Fibroblast of lung (primary cell): ENCODE data around the gene RAB30. TPM values are rescaled to one million over a fixed set of nuclear protein-coding genes. Genes with fewer than 3 reads are reported as not detected.

ENCODE experiments used
- DNase-seq, 2 donors: peaks; one replicate each; pipeline versions ENCODE4 v3.0.0 to v3.0.0-alpha.2; 2010; ENCODE audit warnings: low read depth in 2 of 2
- H2AFZ ChIP-seq: 2 replicates; pipeline ENCODE4 v1.5.1; 2012; ENCODE audit warnings: low read length, control low read depth, inconsistent platforms
- H3K27ac ChIP-seq: 2 replicates; pipeline ENCODE4 v1.5.1; 2011; ENCODE audit warnings: low read length, control low read depth; ENCODE audit not compliant: insufficient read depth
- H3K27me3 ChIP-seq: 2 replicates; pipeline ENCODE4 v1.5.1; 2011; ENCODE audit warnings: mild to moderate bottlenecking, low read length; ENCODE audit not compliant: control insufficient read depth, insufficient read depth
- H3K36me3 ChIP-seq: 2 replicates; pipeline ENCODE4 v1.5.1; 2011; ENCODE audit warnings: low read length; ENCODE audit not compliant: control insufficient read depth, insufficient read depth
- H3K4me1 ChIP-seq: 2 replicates; pipeline ENCODE4 v1.5.1; 2011; ENCODE audit warnings: low read length; ENCODE audit not compliant: control insufficient read depth, insufficient read depth; ENCODE audit errors: extremely low read depth
- H3K4me2 ChIP-seq: 2 replicates; pipeline ENCODE4 v1.5.1; 2011; ENCODE audit warnings: low read length, control low read depth; ENCODE audit not compliant: insufficient read depth; ENCODE audit errors: extremely low read depth
- H3K4me3 ChIP-seq, 4 experiments: fragments of 200-600 bp in 1 of 4; sonication (generic) in 1 of 4; replicated peaks in 1 of 4; 2 replicates each; pipeline ENCODE4 v1.5.1; 2011 to 2016; ENCODE audit warnings: low read length in 4 of 4, low read depth in 3 of 4, mild to moderate bottlenecking in 3 of 4, control low read depth in 2 of 4, inconsistent platforms in 1 of 4, mixed read lengths in 1 of 4; ENCODE audit not compliant: insufficient read depth in 1 of 4; ENCODE audit errors: control extremely low read depth in 1 of 4
- H3K79me2 ChIP-seq: 2 replicates; pipeline ENCODE4 v1.5.1; 2012; ENCODE audit warnings: mild to moderate bottlenecking, low read length, inconsistent platforms; ENCODE audit not compliant: control insufficient read depth, insufficient read depth
- H3K9ac ChIP-seq: 2 replicates; pipeline ENCODE4 v1.5.1; 2011; ENCODE audit warnings: mild to moderate bottlenecking, low read length, control low read depth; ENCODE audit not compliant: insufficient read depth
- H3K9me3 ChIP-seq: 2 replicates; pipeline ENCODE4 v1.5.1; 2012; ENCODE audit warnings: low read depth, low read length; ENCODE audit not compliant: control insufficient read depth, insufficient read depth
- H4K20me1 ChIP-seq: 2 replicates; pipeline ENCODE4 v1.5.1; 2011; ENCODE audit warnings: low read length; ENCODE audit not compliant: control insufficient read depth, insufficient read depth; ENCODE audit errors: extremely low read depth
- EZH2 ChIP-seq: IDR thresholded peaks from 2 replicates; pipeline ENCODE4 v1.5.1; 2012; ENCODE audit warnings: low read length, control low read depth, mild to moderate bottlenecking; ENCODE audit errors: missing control alignments
- polyA plus RNA-seq, 2 donors: library from polyadenylated mRNA; depleted of rRNA in 1 of 2; stranded (reverse) in 1 of 2; unstranded in 1 of 2; fragments of >200 nt; gene quantifications; 2 replicates each; pipeline ENCODE4 v1.2.1, GENCODE V29; 2011 to 2012; ENCODE audit warnings: missing spikeins in 1 of 2
- total RNA-seq: library from RNA; depleted of rRNA; stranded (reverse); fragments of >200 nt; gene quantifications from 2 replicates; pipeline ENCODE4 v1.2.1, GENCODE V29; 2014
- TF ChIP-seq, protein P1 (sequence below), 2 donors: IDR thresholded peaks in 1 of 2; conservative IDR thresholded peaks in 1 of 2; 1 replicate in 1 of 2; 2 replicates in 1 of 2; pipeline ENCODE4 v1.5.1; 2011 to 2012; ENCODE audit warnings: low read length in 2 of 2, control low read depth in 1 of 2, inconsistent platforms in 1 of 2, low read depth in 1 of 2, mild to moderate bottlenecking in 1 of 2

RAB30 gene
- total and polyA plus RNA-seq, 2 donors (not counting 1 experiment from before 2014, with no cell fraction given): 33.9 to 45.2 TPM

GRCh38 chr11:83102834-83103233, 31.1 kb upstream of the RAB30 start:
- Histone ChIP-seq H3K4me1 (no peaks in the 10 kb centered on the region), H3K79me2 (no peaks in the 10 kb centered on the region), H2AFZ (no peak overlapping the region), H3K4me3 (no peak overlapping the region), H3K9me3 (no peaks in the 10 kb centered on the region), H3K36me3 (no peaks in the 10 kb centered on the region), H4K20me1 (no peaks in the 10 kb centered on the region), H3K4me2 (no peak overlapping the region), H3K27ac (no peak overlapping the region), H3K9ac (no peak overlapping the region), H3K27me3 (no peaks in the 10 kb centered on the region)
- TF ChIP-seq EZH2: no peak
- TF ChIP-seq, protein P1, sequence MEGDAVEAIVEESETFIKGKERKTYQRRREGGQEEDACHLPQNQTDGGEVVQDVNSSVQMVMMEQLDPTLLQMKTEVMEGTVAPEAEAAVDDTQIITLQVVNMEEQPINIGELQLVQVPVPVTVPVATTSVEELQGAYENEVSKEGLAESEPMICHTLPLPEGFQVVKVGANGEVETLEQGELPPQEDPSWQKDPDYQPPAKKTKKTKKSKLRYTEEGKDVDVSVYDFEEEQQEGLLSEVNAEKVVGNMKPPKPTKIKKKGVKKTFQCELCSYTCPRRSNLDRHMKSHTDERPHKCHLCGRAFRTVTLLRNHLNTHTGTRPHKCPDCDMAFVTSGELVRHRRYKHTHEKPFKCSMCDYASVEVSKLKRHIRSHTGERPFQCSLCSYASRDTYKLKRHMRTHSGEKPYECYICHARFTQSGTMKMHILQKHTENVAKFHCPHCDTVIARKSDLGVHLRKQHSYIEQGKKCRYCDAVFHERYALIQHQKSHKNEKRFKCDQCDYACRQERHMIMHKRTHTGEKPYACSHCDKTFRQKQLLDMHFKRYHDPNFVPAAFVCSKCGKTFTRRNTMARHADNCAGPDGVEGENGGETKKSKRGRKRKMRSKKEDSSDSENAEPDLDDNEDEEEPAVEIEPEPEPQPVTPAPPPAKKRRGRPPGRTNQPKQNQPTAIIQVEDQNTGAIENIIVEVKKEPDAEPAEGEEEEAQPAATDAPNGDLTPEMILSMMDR (conservative IDR thresholded peaks at IDR 0.05 in 1 of 2, IDR thresholded peaks at IDR 0.05 in 1 of 2; ENCODE audit: low read depth in 1 of 2, low read length in 2 of 2): no peak
- no peak for DNase-seq

DNA sequence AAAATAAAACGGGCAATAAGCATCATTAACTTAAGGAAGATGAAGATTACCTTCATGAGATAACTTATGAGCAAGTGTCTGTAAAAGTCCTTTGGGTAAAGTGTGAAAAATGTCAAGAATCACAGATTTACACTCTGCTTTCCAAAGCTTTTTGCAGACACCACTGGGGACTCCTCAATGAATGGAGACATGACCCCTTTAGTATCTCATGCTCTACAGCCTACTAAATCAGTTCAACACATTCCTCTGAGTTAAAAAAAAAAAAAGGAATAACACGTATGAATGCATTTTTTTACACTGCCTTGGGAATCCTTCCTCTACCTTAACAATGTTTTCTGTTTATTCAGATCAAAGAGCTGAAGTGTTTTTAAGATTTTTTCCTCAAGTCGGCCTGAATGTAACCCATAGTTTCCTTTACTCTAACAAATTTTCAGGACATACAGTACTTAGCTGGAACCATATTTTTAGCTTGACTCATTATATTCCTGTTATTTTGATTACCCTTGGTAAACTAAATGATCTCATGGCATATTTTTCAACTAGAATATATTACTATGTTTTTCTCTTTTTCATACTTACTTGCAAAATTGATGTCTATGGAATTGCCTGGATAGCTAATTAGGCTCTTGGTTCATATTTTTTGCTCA, 25.9 kb upstream of the RAB30 start:
- no peak overlapping the region for H2AFZ ChIP-seq
- no peaks in the 10 kb centered on the region for H3K27me3 ChIP-seq
- no peaks in the 10 kb centered on the region for H3K36me3 ChIP-seq
- no peaks in the 10 kb centered on the region for H3K9me3 ChIP-seq
- no peaks in the 10 kb centered on the region for H4K20me1 ChIP-seq
- no peak overlapping the region for H3K4me3 ChIP-seq
- H3K79me2 ChIP-seq: no peaks in the 10 kb centered on the region
- no peak overlapping the region for H3K4me2 ChIP-seq
- no peak overlapping the region for H3K9ac ChIP-seq
- DNase-seq: peak; percentile 3 to 29
- TF ChIP-seq, protein P1 (conservative IDR thresholded peaks at IDR 0.05 in 1 of 2, IDR thresholded peaks at IDR 0.05 in 1 of 2; ENCODE audit: low read depth in 1 of 2, low read length in 2 of 2): no peak
- TF ChIP-seq EZH2: no peak
- no peaks in the 10 kb centered on the region for H3K4me1 ChIP-seq
- H3K27ac ChIP-seq: no peak overlapping the region

DNA sequence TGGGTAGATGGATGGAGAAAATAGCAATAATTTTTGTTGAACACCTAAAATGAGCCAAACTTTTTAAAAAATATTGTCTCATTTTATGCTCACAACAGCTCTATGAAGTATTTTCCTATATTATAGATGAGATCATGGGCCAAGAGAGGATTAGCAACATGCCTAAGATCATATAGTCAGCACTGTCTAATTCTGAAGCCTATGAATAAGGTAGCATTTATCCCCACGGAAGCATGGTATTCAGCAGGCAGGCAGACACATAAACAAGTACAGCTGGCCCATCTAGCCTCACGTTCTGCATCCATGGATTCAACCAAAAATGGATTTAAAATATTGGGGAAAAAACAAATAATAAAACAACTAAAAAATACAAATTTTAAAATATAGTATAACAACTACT, 21.9 kb upstream of the RAB30 start:
- no peak for TF ChIP-seq EZH2
- TF ChIP-seq, protein P1 (conservative IDR thresholded peaks at IDR 0.05 in 1 of 2, IDR thresholded peaks at IDR 0.05 in 1 of 2; ENCODE audit: low read depth in 1 of 2, low read length in 2 of 2): no peak
- Histone ChIP-seq H3K79me2 (no peaks in the 10 kb centered on the region), H3K36me3 (no peaks in the 10 kb centered on the region), H3K4me1 (no peaks in the 10 kb centered on the region), H3K27me3 (no peaks in the 10 kb centered on the region), H4K20me1 (no peaks in the 10 kb centered on the region), H3K9ac (no peak overlapping the region), H2AFZ (no peak overlapping the region), H3K4me3 (no peak overlapping the region), H3K4me2 (no peak overlapping the region), H3K27ac (no peak overlapping the region), H3K9me3 (no peaks in the 10 kb centered on the region)
- DNase-seq: no peak
